ENCODE data around the gene CCDC181.
"Not testable (repeated sequence)": the region's sequence is repeated elsewhere in the genome, so short reads cannot be mapped to it uniquely, and the experiment has no call there.

The CCDC181 gene

GRCh38 chr1:169427081-169427641 is at the start of gene CCDC181:
Gene CCDC181, minus strand, starts transcription at chr1:169427474. Its CDS starts 2,547 bp downstream, at chr1:169424927.
- DNase-seq = peak; percentile 97

GRCh38 chr1:169475806-169476387 is 48.6 kb upstream of the CCDC181 start:
- peak; percentile 13 for DNase-seq

- peak; percentile 30 for DNase-seq
Measured at GRCh38 chr1:169474302-169474995, 47.2 kb upstream of the CCDC181 start.

GRCh38 chr1:169473347-169473746 is 46.1 kb upstream of the CCDC181 start:
- no peak for DNase-seq

- DNase-seq = no peak
Measured at GRCh38 chr1:169472738-169473137, 45.5 kb upstream of the CCDC181 start.

GRCh38 chr1:169468982-169469381 is 41.7 kb upstream of the CCDC181 start:
- DNase-seq = no peak

- peak; percentile 17 for DNase-seq
Measured at GRCh38 chr1:169466259-169467230, 39.3 kb upstream of the CCDC181 start.

- DNase-seq = no peak
Measured at GRCh38 chr1:169465281-169465680, 38.0 kb upstream of the CCDC181 start.

- no peak for DNase-seq
Measured at GRCh38 chr1:169462385-169462784, 35.1 kb upstream of the CCDC181 start.

- no peak for DNase-seq
Measured at GRCh38 chr1:169461390-169462000, 34.2 kb upstream of the CCDC181 start.

- DNase-seq = no peak
Measured at GRCh38 chr1:169460191-169460833, 33.0 kb upstream of the CCDC181 start.

- DNase-seq = no peak
Measured at GRCh38 chr1:169457443-169457842, 30.2 kb upstream of the CCDC181 start.

GRCh38 chr1:169456029-169456428 is 28.8 kb upstream of the CCDC181 start:
- no peak for DNase-seq

- DNase-seq = no peak
Measured at GRCh38 chr1:169452921-169453320, 25.6 kb upstream of the CCDC181 start.

- DNase-seq = no peak
Measured at GRCh38 chr1:169451218-169451824, 24.0 kb upstream of the CCDC181 start.

GRCh38 chr1:169443923-169444322 is 16.6 kb upstream of the CCDC181 start:
- no peak for DNase-seq

GRCh38 chr1:169426174-169426705 is 1.0 kb downstream of the CCDC181 start:
- DNase-seq = peak; percentile 4

GRCh38 chr1:169421309-169421708 is 6.0 kb downstream of the CCDC181 start:
- DNase-seq = no peak

GRCh38 chr1:169414952-169415351 is 12.3 kb downstream of the CCDC181 start:
- no peak for DNase-seq

- DNase-seq = not testable (repeated sequence)
Measured at GRCh38 chr1:169408340-169408739, 18.9 kb downstream of the CCDC181 start.

- DNase-seq = not testable (repeated sequence)
Measured at GRCh38 chr1:169402578-169402977, 24.7 kb downstream of the CCDC181 start.
